ENCODE results near the gene SLC47A1.

DNA sequence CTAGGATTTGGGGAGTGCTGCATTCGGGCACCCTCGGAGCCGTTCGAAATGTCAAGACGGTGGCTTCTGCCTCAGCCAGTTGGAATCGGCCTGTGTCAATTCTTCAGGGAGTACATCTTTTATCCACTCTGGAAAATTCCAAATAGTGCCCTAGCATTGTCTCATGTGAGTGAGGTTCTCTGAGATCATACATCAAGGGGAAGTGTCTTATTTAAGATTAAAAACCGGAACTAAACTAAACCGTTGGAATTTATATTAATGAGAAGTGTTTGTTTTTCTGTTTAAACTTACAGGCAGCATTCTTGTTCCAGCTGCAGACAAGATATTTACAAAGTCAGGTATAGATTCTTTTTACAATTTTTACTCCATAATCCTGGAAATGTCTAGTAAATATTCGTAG is 56.8 kb downstream of the SLC47A1 start:
- TF ChIP-seq, protein P1, sequence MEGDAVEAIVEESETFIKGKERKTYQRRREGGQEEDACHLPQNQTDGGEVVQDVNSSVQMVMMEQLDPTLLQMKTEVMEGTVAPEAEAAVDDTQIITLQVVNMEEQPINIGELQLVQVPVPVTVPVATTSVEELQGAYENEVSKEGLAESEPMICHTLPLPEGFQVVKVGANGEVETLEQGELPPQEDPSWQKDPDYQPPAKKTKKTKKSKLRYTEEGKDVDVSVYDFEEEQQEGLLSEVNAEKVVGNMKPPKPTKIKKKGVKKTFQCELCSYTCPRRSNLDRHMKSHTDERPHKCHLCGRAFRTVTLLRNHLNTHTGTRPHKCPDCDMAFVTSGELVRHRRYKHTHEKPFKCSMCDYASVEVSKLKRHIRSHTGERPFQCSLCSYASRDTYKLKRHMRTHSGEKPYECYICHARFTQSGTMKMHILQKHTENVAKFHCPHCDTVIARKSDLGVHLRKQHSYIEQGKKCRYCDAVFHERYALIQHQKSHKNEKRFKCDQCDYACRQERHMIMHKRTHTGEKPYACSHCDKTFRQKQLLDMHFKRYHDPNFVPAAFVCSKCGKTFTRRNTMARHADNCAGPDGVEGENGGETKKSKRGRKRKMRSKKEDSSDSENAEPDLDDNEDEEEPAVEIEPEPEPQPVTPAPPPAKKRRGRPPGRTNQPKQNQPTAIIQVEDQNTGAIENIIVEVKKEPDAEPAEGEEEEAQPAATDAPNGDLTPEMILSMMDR (IDR thresholded peaks at IDR 0.05), result no peak
- no peak for TF ChIP-seq POLR2A (IDR thresholded peaks at IDR 0.05)
- no peak for TF ChIP-seq EP300 (IDR thresholded peaks at IDR 0.05)
- TF ChIP-seq POLR2AphosphoS5 (IDR thresholded peaks at IDR 0.05), result no peak

All from stomach (tissue), 4 donors.